ENCODE results near the gene C19orf25. TPM values are rescaled to one million over a fixed set of nuclear protein-coding genes. Genes with fewer than 3 reads are reported as not detected.

The C19orf25 gene
- total RNA-seq, 1 experiment from 2014 or later, result 53.9 TPM

- no peak for DNase-seq (ENCODE audit: low read depth)
Observed at GRCh38 chr19:1466461-1467214, 12.4 kb downstream of the C19orf25 start.

GRCh38 chr19:1466018-1466460 is 13.0 kb downstream of the C19orf25 start:
- no peak for DNase-seq (ENCODE audit: low read depth)

DNA sequence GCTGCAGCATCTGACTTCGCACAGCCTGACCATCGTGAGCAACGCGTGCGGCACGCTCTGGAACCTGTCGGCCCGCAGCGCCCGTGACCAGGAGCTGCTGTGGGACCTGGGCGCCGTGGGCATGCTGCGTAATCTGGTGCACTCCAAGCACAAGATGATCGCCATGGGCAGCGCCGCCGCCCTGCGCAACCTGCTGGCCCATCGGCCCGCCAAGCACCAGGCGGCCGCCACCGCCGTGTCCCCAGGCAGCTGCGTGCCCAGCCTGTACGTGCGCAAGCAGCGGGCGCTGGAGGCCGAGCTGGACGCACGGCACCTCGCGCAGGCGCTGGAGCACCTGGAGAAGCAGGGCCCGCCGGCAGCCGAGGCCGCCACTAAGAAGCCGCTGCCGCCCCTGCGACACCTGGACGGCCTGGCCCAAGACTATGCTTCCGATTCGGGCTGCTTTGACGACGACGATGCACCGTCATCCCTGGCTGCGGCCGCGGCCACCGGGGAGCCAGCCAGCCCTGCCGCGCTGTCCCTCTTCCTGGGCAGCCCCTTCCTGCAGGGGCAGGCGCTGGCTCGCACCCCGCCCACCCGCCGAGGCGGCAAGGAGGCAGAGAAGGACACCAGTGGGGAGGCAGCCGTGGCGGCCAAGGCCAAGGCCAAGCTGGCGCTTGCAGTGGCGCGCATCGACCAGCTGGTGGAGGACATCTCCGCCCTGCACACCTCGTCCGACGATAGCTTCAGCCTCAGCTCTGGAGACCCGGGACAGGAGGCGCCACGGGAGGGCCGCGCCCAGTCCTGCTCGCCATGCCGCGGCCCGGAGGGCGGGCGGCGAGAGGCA is 13.6 kb downstream of the C19orf25 start:
- no peak for DNase-seq (ENCODE audit: low read depth)

DNA sequence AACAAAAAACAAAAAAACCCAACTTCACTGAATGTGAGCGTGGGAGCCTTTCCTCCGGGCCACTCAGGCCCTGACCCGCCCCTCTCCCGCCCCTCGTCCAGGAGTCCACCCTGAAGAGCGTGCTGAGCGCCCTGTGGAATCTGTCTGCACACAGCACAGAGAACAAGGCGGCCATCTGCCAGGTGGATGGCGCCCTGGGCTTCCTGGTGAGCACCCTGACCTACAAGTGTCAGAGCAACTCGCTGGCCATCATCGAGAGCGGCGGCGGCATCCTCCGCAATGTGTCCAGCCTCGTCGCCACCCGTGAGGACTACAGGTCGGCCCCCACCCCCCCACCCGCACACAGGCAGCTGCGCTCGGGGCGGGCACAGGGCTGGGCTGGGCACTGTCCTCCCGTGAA is 17.2 kb downstream of the C19orf25 start:
- DNase-seq (ENCODE audit: low read depth), result no peak

DNA sequence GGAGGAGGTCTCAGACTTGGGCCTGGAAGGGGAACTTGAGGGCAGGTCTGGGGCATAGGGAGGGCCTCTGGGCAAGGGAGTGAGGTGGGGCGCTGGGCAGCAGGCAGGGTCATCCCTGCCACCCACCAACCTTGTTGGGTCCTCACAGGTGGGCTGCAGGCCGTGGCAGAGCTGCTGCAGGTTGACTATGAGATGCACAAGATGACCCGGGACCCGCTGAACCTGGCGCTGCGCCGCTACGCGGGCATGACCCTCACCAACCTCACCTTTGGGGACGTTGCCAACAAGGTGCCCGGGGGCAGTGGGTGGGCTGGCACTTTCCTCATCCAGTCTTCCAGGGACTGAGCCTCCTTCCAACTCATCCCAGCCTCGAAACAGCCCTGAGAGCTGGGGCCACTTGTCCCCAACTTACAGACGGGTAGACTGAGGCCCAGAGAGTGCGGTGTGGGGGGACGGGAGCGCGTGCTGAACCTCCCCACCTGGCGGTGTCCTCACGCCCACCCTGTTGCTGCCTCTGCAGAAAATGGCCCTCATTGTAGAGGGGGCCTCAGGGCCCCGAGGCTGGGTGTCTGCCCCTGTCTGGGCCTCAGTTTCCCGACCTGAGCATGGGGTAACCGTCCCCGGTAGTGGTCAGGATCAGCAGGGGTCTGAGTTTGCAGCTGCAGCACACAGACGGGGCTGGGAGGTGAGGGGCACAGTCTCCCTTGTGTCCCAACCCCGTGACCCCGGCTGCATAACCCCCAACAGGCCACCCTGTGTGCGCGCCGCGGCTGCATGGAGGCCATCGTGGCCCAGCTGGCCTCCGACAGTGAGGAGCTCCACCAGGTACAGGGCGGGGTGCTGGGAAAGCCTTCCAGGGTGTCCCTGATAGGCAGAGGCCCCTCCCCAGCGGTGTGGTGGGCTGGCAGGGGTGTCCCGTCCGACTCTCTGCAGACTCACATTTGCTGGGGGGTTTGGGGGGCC is 18.7 kb downstream of the C19orf25 start:
- DNase-seq (ENCODE audit: low read depth), result no peak

DNA sequence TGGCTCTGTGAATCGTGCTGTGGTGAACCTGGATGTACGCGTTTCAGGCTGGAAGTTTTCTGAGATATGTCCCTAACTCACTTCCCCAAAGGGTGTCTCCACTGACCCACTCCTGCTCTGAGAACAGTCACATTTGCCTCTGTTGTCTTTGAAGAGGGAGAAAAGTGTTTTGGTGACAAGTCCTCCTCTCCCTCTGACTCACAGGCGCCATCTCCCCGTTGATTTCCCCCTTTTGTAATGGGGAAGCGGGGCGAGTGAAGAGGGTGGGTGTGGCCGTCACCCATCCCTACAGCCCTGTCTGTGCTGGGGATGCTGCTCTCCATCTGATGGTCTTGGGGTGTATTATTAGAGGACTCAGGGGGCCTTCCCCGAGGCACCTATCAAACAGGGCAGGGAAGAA is 19.5 kb downstream of the C19orf25 start:
- no peak for DNase-seq (ENCODE audit: low read depth)

DNA sequence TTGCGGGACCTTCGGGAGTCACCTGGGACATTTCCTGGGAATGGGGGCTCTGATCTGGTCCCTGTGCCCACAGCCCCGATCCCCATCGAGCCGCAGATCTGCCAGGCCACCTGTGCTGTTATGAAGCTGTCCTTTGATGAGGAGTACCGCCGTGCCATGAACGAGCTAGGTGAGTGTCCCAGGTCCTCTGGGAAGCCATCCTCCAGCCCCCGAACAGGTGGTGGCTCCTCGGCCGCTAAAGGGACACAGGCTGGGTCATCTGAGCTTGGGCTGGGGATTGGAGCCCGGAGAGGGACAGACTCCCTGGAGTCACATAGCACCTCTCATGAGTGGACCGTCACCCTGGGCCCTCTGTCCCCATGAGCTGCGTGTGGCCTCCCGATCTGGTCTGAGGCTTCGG is 21.1 kb downstream of the C19orf25 start:
- DNase-seq (ENCODE audit: low read depth), result no peak

DNA sequence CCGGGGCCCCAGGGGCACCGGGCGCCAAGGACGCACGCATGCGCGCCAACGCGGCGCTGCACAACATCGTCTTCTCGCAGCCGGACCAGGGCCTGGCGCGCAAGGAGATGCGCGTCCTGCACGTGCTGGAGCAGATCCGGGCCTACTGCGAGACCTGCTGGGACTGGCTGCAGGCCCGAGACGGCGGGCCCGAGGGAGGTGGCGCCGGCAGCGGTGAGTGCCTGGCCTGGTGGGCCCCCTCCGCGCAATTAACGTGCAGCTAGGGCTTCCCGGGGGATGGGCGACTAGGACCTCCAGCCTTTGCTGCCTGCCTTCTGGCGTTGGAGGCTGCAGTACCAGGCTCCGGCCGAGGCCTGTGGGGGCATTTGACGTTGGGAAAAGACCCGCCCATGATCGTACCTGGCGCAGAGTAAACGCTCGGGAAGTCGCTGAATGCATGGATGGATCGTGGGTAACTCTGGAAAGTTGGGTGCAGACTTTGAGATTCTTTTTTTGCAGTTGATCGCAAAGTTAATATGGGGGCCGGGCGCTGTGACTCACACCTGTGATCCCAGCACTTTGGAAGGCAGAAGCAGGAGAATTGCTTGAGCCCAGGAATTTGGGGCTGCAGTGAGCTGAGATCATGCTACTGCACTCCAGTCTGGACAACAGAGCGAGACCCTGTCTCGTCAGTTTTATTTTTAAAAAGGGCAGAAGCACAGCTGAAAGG is 21.8 kb downstream of the C19orf25 start:
- DNase-seq (ENCODE audit: low read depth), result no peak

GRCh38 chr19:1456121-1456900 is 22.7 kb downstream of the C19orf25 start:
- no peak for DNase-seq (ENCODE audit: low read depth)

- DNase-seq (ENCODE audit: low read depth), result peak; percentile 72
Observed at GRCh38 chr19:1455336-1456120, 23.5 kb downstream of the C19orf25 start.

DNA sequence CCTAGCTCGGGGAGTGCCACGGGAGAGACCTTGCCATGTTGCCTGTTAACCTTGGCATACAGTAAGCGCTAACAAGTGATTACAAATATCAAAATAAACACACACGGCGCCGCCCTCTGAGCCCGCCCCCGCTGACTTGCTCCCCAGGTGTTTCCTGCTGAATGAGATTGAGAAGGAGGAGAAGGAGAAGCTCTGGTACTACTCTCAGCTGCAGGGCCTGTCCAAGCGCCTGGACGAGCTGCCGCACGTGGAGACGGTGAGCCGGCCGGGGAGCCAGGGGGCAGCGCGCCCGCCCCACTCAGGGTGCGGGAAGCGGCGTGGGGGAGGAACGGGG is 24.0 kb downstream of the C19orf25 start:
- no peak for DNase-seq (ENCODE audit: low read depth)

GRCh38 chr19:1453525-1454364 is 25.3 kb downstream of the C19orf25 start:
- peak; percentile 85 for DNase-seq (ENCODE audit: low read depth)

DNA sequence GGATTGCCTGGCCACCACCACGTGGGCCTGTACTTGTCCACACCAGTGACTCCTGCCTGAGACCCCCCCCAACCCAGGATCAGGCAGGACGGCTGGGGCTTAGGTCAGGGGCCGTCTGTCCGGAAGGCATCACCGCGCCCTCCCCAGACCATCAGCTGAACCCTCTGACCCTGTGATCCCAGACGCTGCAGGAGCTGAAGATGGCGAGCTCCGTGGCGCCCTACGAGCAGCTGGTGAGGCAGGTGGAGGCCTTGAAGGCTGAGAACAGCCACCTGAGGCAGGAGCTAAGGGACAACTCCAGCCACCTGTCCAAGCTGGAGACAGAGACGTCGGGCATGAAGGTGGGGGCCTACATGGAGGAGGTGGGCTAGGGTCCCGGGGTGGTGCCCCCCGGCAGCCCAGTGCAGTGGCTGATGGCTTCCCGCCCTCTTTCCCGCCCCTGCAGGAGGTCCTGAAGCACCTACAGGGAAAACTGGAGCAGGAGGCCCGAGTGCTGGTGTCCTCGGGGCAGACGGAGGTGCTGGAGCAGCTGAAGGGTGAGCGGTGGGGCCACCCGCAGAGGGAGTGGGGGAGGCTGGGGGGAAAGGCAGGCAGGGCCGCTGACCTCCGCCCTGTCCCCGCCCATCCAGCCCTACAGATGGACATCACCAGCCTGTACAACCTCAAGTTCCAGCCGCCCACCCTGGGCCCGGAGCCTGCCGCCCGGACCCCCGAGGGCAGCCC is 26.1 kb downstream of the C19orf25 start:
- DNase-seq (ENCODE audit: low read depth), result no peak

- DNase-seq (ENCODE audit: low read depth), result no peak
Observed at GRCh38 chr19:1451916-1452801, 26.9 kb downstream of the C19orf25 start.

DNA sequence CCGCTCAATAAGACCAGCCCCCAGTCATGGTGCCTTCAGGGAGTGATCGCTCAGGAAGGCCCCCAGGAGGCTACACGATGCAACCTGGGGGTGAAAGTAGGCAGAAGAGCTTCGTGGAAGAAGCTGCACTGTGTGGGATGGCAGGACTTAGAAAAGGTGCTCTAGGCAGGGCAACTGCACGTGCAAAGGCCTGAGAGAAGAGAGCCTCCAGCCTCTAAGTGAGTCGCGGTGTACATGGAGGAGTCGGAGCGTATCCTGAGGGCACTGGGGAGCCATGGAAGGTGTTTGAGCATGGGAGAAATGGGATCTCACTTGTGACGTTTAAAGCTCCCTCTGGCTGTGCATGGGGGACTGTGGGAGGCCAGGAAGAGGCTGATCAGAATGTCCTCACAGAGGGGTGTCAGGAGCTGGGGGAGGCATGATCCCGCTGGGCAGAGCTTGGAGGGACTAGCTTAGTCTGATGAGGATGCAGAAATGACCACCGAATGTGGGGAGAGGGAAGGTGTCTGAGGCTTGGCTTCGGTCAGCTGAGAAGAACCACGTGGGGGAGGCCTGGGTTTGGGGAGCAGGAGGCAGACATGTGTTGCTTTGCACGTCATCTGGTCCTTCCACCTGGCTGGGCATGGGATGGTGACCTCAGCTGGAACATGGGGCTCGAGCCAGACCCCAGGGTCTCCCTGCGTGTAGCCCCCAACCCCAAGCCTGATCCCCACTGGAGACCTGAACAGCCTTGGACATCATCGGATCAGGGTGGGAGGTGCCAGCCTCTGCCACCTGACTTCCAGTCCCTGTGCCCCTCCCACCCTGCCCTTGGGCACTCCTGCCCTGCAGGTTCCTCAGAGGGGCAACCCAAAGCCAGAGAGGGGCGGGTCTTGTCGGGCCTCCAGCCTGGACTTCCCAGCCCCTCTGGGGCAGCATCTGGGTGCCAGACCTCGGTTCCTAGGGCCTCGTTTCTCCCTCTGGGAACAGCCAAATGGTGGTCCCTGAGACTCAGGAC is 28.0 kb downstream of the C19orf25 start:
- no peak for DNase-seq (ENCODE audit: low read depth)

All from Daoy (cell line).